ENCODE results near the gene SVOP.
"Not testable (repeated sequence)": the region's sequence is repeated elsewhere in the genome, so short reads cannot be mapped to it uniquely, and the experiment has no call there.

The SVOP gene

GRCh38 chr12:109028624-109029023 is 7.8 kb upstream of the SVOP start:
- not testable (repeated sequence) for H3K23ac ChIP-seq (ENCODE audit: low read length); H2AK5ac ChIP-seq (ENCODE audit: low read length); H3K18ac ChIP-seq (ENCODE audit: low read length); H3K27me3 ChIP-seq (ENCODE audit: insufficient read depth, low read length); H3K4me3 ChIP-seq (ENCODE audit: low read depth, low read length); H4K91ac ChIP-seq (ENCODE audit: low read depth, low read length); H3K4ac ChIP-seq (ENCODE audit: low read depth, low read length); H3K9ac ChIP-seq (ENCODE audit: low read length); H2AFZ ChIP-seq (ENCODE audit: insufficient read depth, low read length, poor library complexity); H2BK5ac ChIP-seq (ENCODE audit: low read depth, low read length, poor library complexity); H3K27ac ChIP-seq (ENCODE audit: low read depth, low read length); H4K12ac ChIP-seq (ENCODE audit: low read depth, low read length); H2BK120ac ChIP-seq (ENCODE audit: insufficient read depth, low read length, poor library complexity); H3K79me1 ChIP-seq (ENCODE audit: low read length); H3K9me3 ChIP-seq (ENCODE audit: insufficient read depth, low read depth, low read length); H2BK12ac ChIP-seq (ENCODE audit: low read length); H3K4me1 ChIP-seq (ENCODE audit: control insufficient read depth in 1 of 2, insufficient read depth in 2 of 2, low read length in 2 of 2); H3K4me2 ChIP-seq (ENCODE audit: low read length); H3K14ac ChIP-seq (ENCODE audit: low read length); H3K36me3 ChIP-seq (ENCODE audit: control insufficient read depth in 1 of 2, insufficient read depth in 2 of 2, low read length in 2 of 2); H3K79me2 ChIP-seq (ENCODE audit: control insufficient read depth, insufficient read depth, low read length, poor library complexity); H4K8ac ChIP-seq (ENCODE audit: low read depth, low read length); DNase-seq
- WGBS (ENCODE audit: extremely low coverage, insufficient coverage, insufficient read length) = no CpG with 5 or more reads among the region's 3 CpGs

GRCh38 chr12:109027767-109028166 is 6.9 kb upstream of the SVOP start:
- Histone ChIP-seq H2BK5ac (ENCODE audit: low read depth, low read length, poor library complexity) (no peak overlapping the region), H3K4me1 (ENCODE audit: control insufficient read depth in 1 of 2, insufficient read depth in 2 of 2, low read length in 2 of 2) (no peaks in the 10 kb centered on the region), H3K18ac (ENCODE audit: low read length) (no peak overlapping the region), H2BK12ac (ENCODE audit: low read length) (no peak overlapping the region), H3K4me2 (ENCODE audit: low read length) (no peak overlapping the region), H3K9me3 (ENCODE audit: insufficient read depth, low read depth, low read length) (no peaks in the 10 kb centered on the region), H3K27ac (ENCODE audit: low read depth, low read length) (no peak overlapping the region), H3K4ac (ENCODE audit: low read depth, low read length) (no peak overlapping the region), H3K79me2 (ENCODE audit: control insufficient read depth, insufficient read depth, low read length, poor library complexity) (no peaks in the 10 kb centered on the region), H3K4me3 (ENCODE audit: low read depth, low read length) (no peak overlapping the region), H2AK5ac (ENCODE audit: low read length) (no peak overlapping the region), H3K79me1 (ENCODE audit: low read length) (no peaks in the 10 kb centered on the region), H3K27me3 (ENCODE audit: insufficient read depth, low read length) (no peaks in the 10 kb centered on the region), H3K36me3 (ENCODE audit: control insufficient read depth in 1 of 2, insufficient read depth in 2 of 2, low read length in 2 of 2) (no peaks in the 10 kb centered on the region), H2BK120ac (ENCODE audit: insufficient read depth, low read length, poor library complexity) (no peak overlapping the region), H3K23ac (ENCODE audit: low read length) (no peak overlapping the region), H4K8ac (ENCODE audit: low read depth, low read length) (no peak overlapping the region), H2AFZ (ENCODE audit: insufficient read depth, low read length, poor library complexity) (no peak overlapping the region), H3K9ac (ENCODE audit: low read length) (no peak overlapping the region), H4K12ac (ENCODE audit: low read depth, low read length) (no peak overlapping the region), H3K14ac (ENCODE audit: low read length) (no peak overlapping the region), H4K91ac (ENCODE audit: low read depth, low read length) (no peak overlapping the region)
- no CpG with 5 or more reads among the region's 1 CpG for WGBS (ENCODE audit: extremely low coverage, insufficient coverage, insufficient read length)
- no peak for DNase-seq

- H2BK12ac ChIP-seq (ENCODE audit: low read length) = no peak overlapping the region
- WGBS (ENCODE audit: extremely low coverage, insufficient coverage, insufficient read length) = no CpG with 5 or more reads among the region's 7 CpGs
- H2BK120ac ChIP-seq (ENCODE audit: insufficient read depth, low read length, poor library complexity) = no peak overlapping the region
- H3K79me2 ChIP-seq (ENCODE audit: control insufficient read depth, insufficient read depth, low read length, poor library complexity) = no peaks in the 10 kb centered on the region
- no peak overlapping the region for H4K12ac ChIP-seq (ENCODE audit: low read depth, low read length)
- H3K23ac ChIP-seq (ENCODE audit: low read length) = no peak overlapping the region
- H2BK5ac ChIP-seq (ENCODE audit: low read depth, low read length, poor library complexity) = no peak overlapping the region
- no peaks in the 10 kb centered on the region for H3K79me1 ChIP-seq (ENCODE audit: low read length)
- no peak overlapping the region for H3K4me2 ChIP-seq (ENCODE audit: low read length)
- no peak overlapping the region for H3K9ac ChIP-seq (ENCODE audit: low read length)
- H3K36me3 ChIP-seq (ENCODE audit: control insufficient read depth in 1 of 2, insufficient read depth in 2 of 2, low read length in 2 of 2) = no peaks in the 10 kb centered on the region
- no peaks in the 10 kb centered on the region for H3K4me1 ChIP-seq (ENCODE audit: control insufficient read depth in 1 of 2, insufficient read depth in 2 of 2, low read length in 2 of 2)
- H3K27me3 ChIP-seq (ENCODE audit: insufficient read depth, low read length) = no peaks in the 10 kb centered on the region
- H4K8ac ChIP-seq (ENCODE audit: low read depth, low read length) = no peak overlapping the region
- no peak for DNase-seq
- no peak overlapping the region for H2AFZ ChIP-seq (ENCODE audit: insufficient read depth, low read length, poor library complexity)
- H3K27ac ChIP-seq (ENCODE audit: low read depth, low read length) = no peak overlapping the region
- H3K9me3 ChIP-seq (ENCODE audit: insufficient read depth, low read depth, low read length) = peaks cover 2% of the 10 kb centered on the region
- no peak overlapping the region for H3K4me3 ChIP-seq (ENCODE audit: low read depth, low read length)
- no peak overlapping the region for H4K91ac ChIP-seq (ENCODE audit: low read depth, low read length)
- H3K4ac ChIP-seq (ENCODE audit: low read depth, low read length) = no peak overlapping the region
- no peak overlapping the region for H3K14ac ChIP-seq (ENCODE audit: low read length)
- no peak overlapping the region for H3K18ac ChIP-seq (ENCODE audit: low read length)
- H2AK5ac ChIP-seq (ENCODE audit: low read length) = no peak overlapping the region
Observed at GRCh38 chr12:109020146-109020795, 597 bp downstream of the SVOP start.

GRCh38 chr12:109018296-109018695 is 2.6 kb downstream of the SVOP start:
- H2AK5ac ChIP-seq (ENCODE audit: low read length) = no peak overlapping the region
- H4K8ac ChIP-seq (ENCODE audit: low read depth, low read length) = no peak overlapping the region
- no peak overlapping the region for H3K27ac ChIP-seq (ENCODE audit: low read depth, low read length)
- no peak overlapping the region for H4K91ac ChIP-seq (ENCODE audit: low read depth, low read length)
- no peaks in the 10 kb centered on the region for H3K27me3 ChIP-seq (ENCODE audit: insufficient read depth, low read length)
- no peak overlapping the region for H2BK5ac ChIP-seq (ENCODE audit: low read depth, low read length, poor library complexity)
- no peak overlapping the region for H2BK12ac ChIP-seq (ENCODE audit: low read length)
- WGBS (ENCODE audit: extremely low coverage, insufficient coverage, insufficient read length) = no CpG with 5 or more reads among the region's 4 CpGs
- no peak overlapping the region for H2AFZ ChIP-seq (ENCODE audit: insufficient read depth, low read length, poor library complexity)
- H3K36me3 ChIP-seq (ENCODE audit: control insufficient read depth in 1 of 2, insufficient read depth in 2 of 2, low read length in 2 of 2) = no peaks in the 10 kb centered on the region
- no peak for DNase-seq
- H3K4me3 ChIP-seq (ENCODE audit: low read depth, low read length) = no peak overlapping the region
- H3K9ac ChIP-seq (ENCODE audit: low read length) = no peak overlapping the region
- no peak overlapping the region for H4K12ac ChIP-seq (ENCODE audit: low read depth, low read length)
- no peak overlapping the region for H3K14ac ChIP-seq (ENCODE audit: low read length)
- no peak overlapping the region for H2BK120ac ChIP-seq (ENCODE audit: insufficient read depth, low read length, poor library complexity)
- H3K4me1 ChIP-seq (ENCODE audit: control insufficient read depth in 1 of 2, insufficient read depth in 2 of 2, low read length in 2 of 2) = no peaks in the 10 kb centered on the region
- H3K18ac ChIP-seq (ENCODE audit: low read length) = no peak overlapping the region
- no peaks in the 10 kb centered on the region for H3K79me1 ChIP-seq (ENCODE audit: low read length)
- H3K9me3 ChIP-seq (ENCODE audit: insufficient read depth, low read depth, low read length) = peaks cover 2% of the 10 kb centered on the region
- H3K4me2 ChIP-seq (ENCODE audit: low read length) = no peak overlapping the region
- H3K23ac ChIP-seq (ENCODE audit: low read length) = no peak overlapping the region
- H3K79me2 ChIP-seq (ENCODE audit: control insufficient read depth, insufficient read depth, low read length, poor library complexity) = no peaks in the 10 kb centered on the region
- no peak overlapping the region for H3K4ac ChIP-seq (ENCODE audit: low read depth, low read length)
